OCI-LY3 (cell line): ENCODE results near the gene CLMP.

Experiments used
- H2AFZ ChIP-seq: fragments of 200-600, 300-600 bp; shearing (Covaris generic); 2 replicates; pipeline ENCODE4 v1.6.0; 2014; ENCODE audit warnings: antibody characterized with exemption, low read depth, low read length
- H3K27ac ChIP-seq: fragments of 200-600, 300-600 bp; sonication (generic); 2 replicates; pipeline ENCODE4 v1.5.1; 2014; ENCODE audit warnings: mild to moderate bottlenecking, low read length, moderate library complexity, mixed read lengths
- H3K27me3 ChIP-seq: fragments of 200-600, 300-600 bp; sonication (generic); 2 replicates; pipeline ENCODE4 v1.6.1; 2014; ENCODE audit warnings: low read depth, low read length, mixed read lengths
- H3K36me3 ChIP-seq: fragments of 200-600, 300-600 bp; sonication (generic); replicated peaks from 2 replicates; pipeline ENCODE3; 2014; ENCODE audit warnings: low read depth, low read length, mixed read lengths
- H3K4me1 ChIP-seq: fragments of 300-600, 200-600 bp; sonication (generic); 2 replicates; pipeline ENCODE4 v1.6.1; 2014; ENCODE audit warnings: low read length, mixed read lengths
- H3K4me2 ChIP-seq: fragments of 200-600, 300-600 bp; sonication (generic); 2 replicates; pipeline ENCODE4 v1.6.1; 2014; ENCODE audit warnings: low read length, mixed read lengths
- H3K4me3 ChIP-seq: fragments of 300-600, 200-600 bp; sonication (generic); 2 replicates; pipeline ENCODE4 v1.5.1; 2014; ENCODE audit warnings: antibody characterized with exemption, mild to moderate bottlenecking, low read length, moderate library complexity
- H3K79me2 ChIP-seq: fragments of 300-600, 200-600 bp; shearing (Covaris generic); 2 replicates; pipeline ENCODE4 v1.6.1; 2014; ENCODE audit warnings: mild to moderate bottlenecking, low read length, mixed read lengths
- H3K9ac ChIP-seq: fragments of 300-600, 200-600 bp; shearing (Covaris generic); 2 replicates; pipeline ENCODE4 v1.6.0; 2014; ENCODE audit warnings: mild to moderate bottlenecking, low read length, moderate library complexity
- H3K9me3 ChIP-seq: fragments of 200-600, 300-600 bp; shearing (Covaris generic); 2 replicates; pipeline ENCODE4 v1.6.1; 2014; ENCODE audit warnings: low read length, mixed read lengths; ENCODE audit not compliant: insufficient read depth
- H4K20me1 ChIP-seq: fragments of 200-600, 300-600 bp; sonication (generic); 2 replicates; pipeline ENCODE4 v1.6.1; 2016; ENCODE audit warnings: low read length, mixed read lengths; ENCODE audit not compliant: insufficient read depth
- EZH2phosphoT487 ChIP-seq: fragments of 200-600 bp; shearing (Covaris generic); IDR thresholded peaks from 2 replicates; pipeline ENCODE4 v1.6.1; 2018; ENCODE audit warnings: antibody characterized with exemption, mixed run types, low read depth
- TF ChIP-seq, protein P1 (sequence below): fragments of 200-600, 300-600 bp; sonication (generic); IDR thresholded peaks from 2 replicates; pipeline ENCODE4 v1.5.1; 2014; ENCODE audit warnings: antibody characterized with exemption, low read length, low read depth

The CLMP gene

DNA sequence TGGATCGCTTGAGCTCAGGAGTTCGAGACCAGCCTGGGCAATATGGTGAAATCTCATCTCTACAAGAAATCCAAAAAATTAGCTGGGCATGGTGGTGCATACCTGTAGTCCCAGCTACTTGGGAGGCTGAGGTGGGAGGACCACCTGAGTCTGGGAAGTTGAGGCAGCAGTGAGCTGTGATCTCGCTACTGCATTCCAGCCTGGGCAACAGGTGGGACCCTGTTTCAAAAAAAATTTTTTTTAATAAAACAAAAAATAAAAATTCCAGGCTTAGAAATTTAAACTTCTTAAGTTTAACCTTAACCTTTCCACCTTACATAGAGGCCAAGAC lies 21.2 kb downstream of the CLMP start:
- H4K20me1 ChIP-seq = no peaks in the 10 kb centered on the region
- no peaks in the 10 kb centered on the region for H3K79me2 ChIP-seq
- H3K9ac ChIP-seq = no peak overlapping the region
- no peaks in the 10 kb centered on the region for H3K9me3 ChIP-seq
- no peak overlapping the region for H2AFZ ChIP-seq
- H3K4me1 ChIP-seq = no peaks in the 10 kb centered on the region
- no peaks in the 10 kb centered on the region for H3K36me3 ChIP-seq
- TF ChIP-seq EZH2phosphoT487 = no peak
- TF ChIP-seq, protein P1, sequence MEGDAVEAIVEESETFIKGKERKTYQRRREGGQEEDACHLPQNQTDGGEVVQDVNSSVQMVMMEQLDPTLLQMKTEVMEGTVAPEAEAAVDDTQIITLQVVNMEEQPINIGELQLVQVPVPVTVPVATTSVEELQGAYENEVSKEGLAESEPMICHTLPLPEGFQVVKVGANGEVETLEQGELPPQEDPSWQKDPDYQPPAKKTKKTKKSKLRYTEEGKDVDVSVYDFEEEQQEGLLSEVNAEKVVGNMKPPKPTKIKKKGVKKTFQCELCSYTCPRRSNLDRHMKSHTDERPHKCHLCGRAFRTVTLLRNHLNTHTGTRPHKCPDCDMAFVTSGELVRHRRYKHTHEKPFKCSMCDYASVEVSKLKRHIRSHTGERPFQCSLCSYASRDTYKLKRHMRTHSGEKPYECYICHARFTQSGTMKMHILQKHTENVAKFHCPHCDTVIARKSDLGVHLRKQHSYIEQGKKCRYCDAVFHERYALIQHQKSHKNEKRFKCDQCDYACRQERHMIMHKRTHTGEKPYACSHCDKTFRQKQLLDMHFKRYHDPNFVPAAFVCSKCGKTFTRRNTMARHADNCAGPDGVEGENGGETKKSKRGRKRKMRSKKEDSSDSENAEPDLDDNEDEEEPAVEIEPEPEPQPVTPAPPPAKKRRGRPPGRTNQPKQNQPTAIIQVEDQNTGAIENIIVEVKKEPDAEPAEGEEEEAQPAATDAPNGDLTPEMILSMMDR = no peak
- H3K4me2 ChIP-seq = no peak overlapping the region
- H3K4me3 ChIP-seq = no peak overlapping the region
- no peaks in the 10 kb centered on the region for H3K27me3 ChIP-seq
- H3K27ac ChIP-seq = no peak overlapping the region

DNA sequence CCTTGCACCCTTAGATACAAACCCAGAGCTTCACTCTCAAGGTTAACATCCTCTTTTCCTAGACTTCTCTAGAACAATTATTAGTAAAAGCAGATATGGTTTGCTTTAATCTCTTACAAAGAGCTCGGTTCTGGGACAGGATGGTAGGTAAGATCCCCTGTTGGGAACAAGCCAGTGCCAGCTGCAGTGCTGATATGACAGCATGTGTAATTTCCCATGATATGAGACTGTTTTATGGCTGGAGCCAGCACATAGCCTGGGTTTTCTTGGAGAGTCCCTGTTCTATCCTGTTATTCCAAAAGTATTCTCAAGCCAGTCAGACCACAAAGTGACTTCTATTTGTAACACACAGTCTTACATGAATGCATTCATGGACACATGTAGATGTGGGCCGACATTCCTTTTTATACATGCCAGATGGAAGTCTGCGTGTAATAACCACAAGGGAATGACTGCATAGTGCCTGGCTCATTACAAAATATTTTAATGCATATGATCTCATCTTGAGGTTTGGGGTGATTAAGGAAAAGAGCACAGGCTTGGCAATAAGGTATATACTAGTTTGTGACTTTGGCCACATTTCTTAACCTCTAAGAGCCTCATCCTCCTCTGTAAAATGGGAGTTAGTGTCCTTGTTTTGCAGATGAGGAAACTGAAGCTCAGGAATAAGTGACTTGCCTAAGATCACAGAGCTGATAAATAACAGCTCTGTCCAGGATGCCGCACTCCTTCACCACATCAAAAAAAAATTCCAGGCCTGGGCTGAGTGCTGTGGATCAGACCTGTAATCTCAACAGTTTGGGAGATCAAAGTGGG lies 21.8 kb downstream of the CLMP start:
- Histone ChIP-seq H4K20me1 (no peaks in the 10 kb centered on the region), H3K27me3 (peaks cover 6% of the 10 kb centered on the region; the same call in 1 of the 2 replicates), H3K4me1 (no peaks in the 10 kb centered on the region), H2AFZ (no peak overlapping the region), H3K36me3 (no peaks in the 10 kb centered on the region), H3K4me3 (no peak overlapping the region), H3K9ac (no peak overlapping the region), H3K27ac (no peak overlapping the region), H3K9me3 (no peaks in the 10 kb centered on the region), H3K4me2 (no peak overlapping the region), H3K79me2 (no peaks in the 10 kb centered on the region)
- TF ChIP-seq EZH2phosphoT487 = no peak
- TF ChIP-seq, protein P1 = no peak

DNA sequence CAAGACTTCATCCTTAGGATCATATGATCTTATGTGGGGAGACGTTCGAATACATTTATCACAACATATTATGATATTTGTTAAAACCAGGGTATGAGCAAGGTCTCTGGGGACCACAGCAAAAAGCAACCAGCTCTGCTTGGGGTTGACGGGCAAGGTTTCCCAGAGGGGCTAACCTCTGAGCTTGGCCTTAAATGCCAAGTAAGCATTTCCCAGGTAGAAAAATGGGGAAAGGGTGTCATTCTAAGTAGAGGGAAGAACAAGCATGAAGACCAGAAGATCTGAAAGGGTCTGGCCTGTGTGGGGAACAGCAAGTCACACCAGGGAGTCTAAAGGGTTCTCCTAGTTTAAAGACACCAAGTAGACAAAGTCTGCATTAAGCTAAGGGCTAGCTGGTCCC lies 24.1 kb downstream of the CLMP start:
- H3K79me2 ChIP-seq = no peaks in the 10 kb centered on the region
- H2AFZ ChIP-seq = no peak overlapping the region
- H3K36me3 ChIP-seq = no peaks in the 10 kb centered on the region
- H3K27ac ChIP-seq = no peak overlapping the region
- no peak overlapping the region for H3K4me2 ChIP-seq
- no peak overlapping the region for H3K9ac ChIP-seq
- no peaks in the 10 kb centered on the region for H3K4me1 ChIP-seq
- H3K4me3 ChIP-seq = no peak overlapping the region
- no peaks in the 10 kb centered on the region for H4K20me1 ChIP-seq
- no peak for TF ChIP-seq EZH2phosphoT487
- TF ChIP-seq, protein P1 = no peak
- H3K9me3 ChIP-seq = no peaks in the 10 kb centered on the region
- H3K27me3 ChIP-seq = peaks cover 13% of the 10 kb centered on the region

DNA sequence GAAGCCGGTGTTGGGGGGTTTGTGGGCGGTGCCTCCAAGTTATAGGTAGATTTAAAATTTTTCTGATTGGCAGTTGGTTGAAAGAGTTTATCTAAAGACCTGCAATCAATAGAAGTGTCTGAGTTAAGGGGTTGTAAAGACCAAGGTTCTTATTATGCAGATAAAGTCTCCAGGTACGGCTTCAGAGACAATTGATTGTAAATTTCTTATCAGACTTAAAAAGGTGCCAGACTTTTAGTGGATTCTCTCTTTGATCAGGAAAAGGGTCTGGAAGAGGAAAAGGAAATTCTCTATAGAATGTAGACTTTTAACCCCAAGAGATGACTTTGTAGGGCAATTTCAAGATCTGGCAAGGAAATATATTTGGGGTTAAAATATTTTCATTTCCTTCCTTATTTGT lies 25.2 kb downstream of the CLMP start:
- Histone ChIP-seq H3K27ac (no peak overlapping the region), H3K36me3 (no peaks in the 10 kb centered on the region), H3K79me2 (no peaks in the 10 kb centered on the region)

More for the DNA sequence above, 25.2 kb downstream of the CLMP start:
- Histone ChIP-seq H3K4me2 (no peak overlapping the region), H4K20me1 (no peaks in the 10 kb centered on the region), H3K9me3 (no peaks in the 10 kb centered on the region), H2AFZ (no peak overlapping the region), H3K27me3 (peaks cover 13% of the 10 kb centered on the region), H3K9ac (no peak overlapping the region), H3K4me1 (no peaks in the 10 kb centered on the region), H3K4me3 (no peak overlapping the region)
- no peak for TF ChIP-seq EZH2phosphoT487
- TF ChIP-seq, protein P1 = no peak
